HCT116 (cell line): ENCODE measurements around the gene TSHZ1. TPM values are rescaled to one million over a fixed set of nuclear protein-coding genes. Genes with fewer than 3 reads are reported as not detected.

ENCODE experiments used
- ATAC-seq: fragments of 200-7000 bp; cut with Tn5 transposase; 2 replicates; pipeline ENCODE4 v1.9.1; 2020; ENCODE audit warnings: mild to moderate bottlenecking, moderate library complexity
- BruUV-seq: library from RNA; stranded (reverse); fragments of 400-500 nt; replicated peaks from 2 replicates; lab custom pipeline; 2021; lab: Mats Ljungman, UMichigan
- CTCF ChIA-PET: fragments of 300-600 bp; sonication (Branson Sonifier 250); formaldehyde crosslinking; loops from one replicate; lab custom pipeline; 2021; ENCODE audit warnings: antibody characterized with exemption; lab: Charles Lee
- POLR2A ChIA-PET: fragments of 300-600, 350-600 bp; sonication (Branson Sonifier 250); formaldehyde crosslinking; loops from one replicate; lab custom pipeline; 2021; ENCODE audit warnings: antibody characterized with exemption; lab: Charles Lee
- RAD21 ChIA-PET, 2 experiments: fragments of 300-600 bp; sonication (Branson Sonifier 250); formaldehyde crosslinking; loops; one replicate each; lab custom pipeline; 2023; ENCODE audit warnings: low total read pairs in 2 of 2; ENCODE audit not compliant: uncharacterized antibody in 2 of 2, unreplicated experiment in 2 of 2, low non-redundant PET in 1 of 2; lab: Charles Lee
- DNase-seq: peaks from one replicate; pipeline ENCODE4 v3.0.0-alpha.2; 2010; ENCODE audit warnings: low read depth, low spot score
- H2AFZ ChIP-seq: fragments of 200-600 bp; shearing (Covaris generic), sonication (generic); 2 replicates; pipeline ENCODE4 v1.6.1; 2017; ENCODE audit warnings: low read depth, mixed run types, mixed read lengths, antibody characterized with exemption, low read length; ENCODE audit not compliant: poor library complexity, severe bottlenecking
- H3K27ac ChIP-seq: 2 replicates; pipeline ENCODE4 v1.5.1; 2012; ENCODE audit warnings: low read depth, low read length
- H3K27me3 ChIP-seq: fragments of 200-600 bp; sonication (generic); 2 replicates; pipeline ENCODE4 v1.6.1; 2016; ENCODE audit warnings: mixed run types, low read length, mixed read lengths; ENCODE audit not compliant: insufficient read depth
- H3K36me3 ChIP-seq, 2 experiments: fragments of 200-500 bp in 1 of 2; fragments of 200-600 bp in 1 of 2; sonication (Bioruptor generic) in 1 of 2; sonication (generic) in 1 of 2; 2 replicates each; pipeline versions ENCODE4 v1.5.1 to v1.6.1; 2014 to 2016; ENCODE audit warnings: low read length in 2 of 2, inconsistent platforms in 1 of 2, mixed read lengths in 1 of 2, mixed run types in 1 of 2; ENCODE audit not compliant: insufficient read depth in 2 of 2, control insufficient read depth in 1 of 2
- H3K4me1 ChIP-seq, 2 experiments: fragments of 200-600 bp in 1 of 2; sonication (generic) in 1 of 2; 2 replicates each; pipeline versions ENCODE4 v1.5.1 to v1.6.1; 2012 to 2017; ENCODE audit warnings: low read length in 2 of 2, inconsistent platforms in 1 of 2, mild to moderate bottlenecking in 1 of 2, mixed read lengths in 1 of 2, mixed run types in 1 of 2, moderate library complexity in 1 of 2; ENCODE audit not compliant: insufficient read depth in 2 of 2, control insufficient read depth in 1 of 2
- H3K4me2 ChIP-seq: fragments of 200-600 bp; sonication (generic); 2 replicates; pipeline ENCODE4 v1.6.1; 2017; ENCODE audit warnings: mixed run types, low read length, mixed read lengths
- H3K4me3 ChIP-seq, 2 experiments: fragments of 200-600 bp in 1 of 2; sonication (generic) in 1 of 2; replicated peaks in 1 of 2; 2 replicates each; pipeline ENCODE4 v1.5.1; 2011 to 2016; ENCODE audit warnings: low read length in 2 of 2, control low read depth in 1 of 2, low read depth in 1 of 2, mild to moderate bottlenecking in 1 of 2, mixed read lengths in 1 of 2, mixed run types in 1 of 2
- H3K79me2 ChIP-seq: fragments of 200-600 bp; sonication (generic); 2 replicates; pipeline ENCODE4 v1.6.1; 2017; ENCODE audit warnings: mild to moderate bottlenecking, mixed run types, low read length, moderate library complexity, mixed read lengths; ENCODE audit not compliant: insufficient read depth
- H3K9ac ChIP-seq: fragments of 200-600 bp; sonication (generic); 2 replicates; pipeline ENCODE4 v1.6.1; 2016; ENCODE audit warnings: low read length, mixed read lengths
- H3K9me2 ChIP-seq: fragments of 200-600 bp; sonication (generic), shearing (Covaris generic); 2 replicates; pipeline ENCODE4 v1.6.1; 2017; ENCODE audit warnings: mixed run types, mild to moderate bottlenecking, moderate library complexity; ENCODE audit not compliant: insufficient read depth
- H3K9me3 ChIP-seq, 2 experiments: fragments of 200-500 bp in 1 of 2; fragments of 200-600 bp in 1 of 2; sonication (Bioruptor generic) in 1 of 2; sonication (generic) in 1 of 2; 2 replicates each; pipeline ENCODE4 v1.6.1; 2014 to 2017; ENCODE audit warnings: low read length in 2 of 2, mixed read lengths in 2 of 2, inconsistent platforms in 1 of 2, low read depth in 1 of 2, mild to moderate bottlenecking in 1 of 2, mixed run types in 1 of 2, moderate library complexity in 1 of 2; ENCODE audit not compliant: control insufficient read depth in 1 of 2, insufficient read depth in 1 of 2
- H4K20me1 ChIP-seq: fragments of 200-600 bp; sonication (generic), shearing (Covaris generic); 2 replicates; pipeline ENCODE4 v1.6.1; 2017; ENCODE audit warnings: mixed run types, mild to moderate bottlenecking, moderate library complexity; ENCODE audit not compliant: insufficient read depth
- ATF3 ChIP-seq: IDR thresholded peaks from 2 replicates; pipeline ENCODE4 v1.6.1; 2012
- CEBPB ChIP-seq: IDR thresholded peaks from 2 replicates; pipeline ENCODE4 v1.6.1; 2012; ENCODE audit warnings: low read depth
- CTCF ChIP-seq, 3 experiments: fragments of 200-600 bp in 1 of 3; sonication (generic) in 1 of 3; IDR thresholded peaks in 2 of 3; conservative IDR thresholded peaks in 1 of 3; 2 replicates each; pipeline ENCODE4 v1.5.1; 2012 to 2017; ENCODE audit warnings: low read depth in 2 of 3, low read length in 2 of 3, antibody characterized with exemption in 1 of 3, borderline replicate concordance in 1 of 3, control low read depth in 1 of 3, mild to moderate bottlenecking in 1 of 3, mixed read lengths in 1 of 3, mixed run types in 1 of 3, moderate library complexity in 1 of 3; ENCODE audit not compliant: insufficient read depth in 1 of 3
- EGR1 ChIP-seq: IDR thresholded peaks from 2 replicates; pipeline ENCODE4 v1.6.1; 2012; ENCODE audit warnings: low read depth
- ELF1 ChIP-seq: IDR thresholded peaks from 2 replicates; pipeline ENCODE4 v1.6.1; 2012; ENCODE audit warnings: low read depth, borderline replicate concordance
- EZH2phosphoT487 ChIP-seq: fragments of 200-600 bp; IDR thresholded peaks from 2 replicates; pipeline ENCODE4 v1.6.1; 2018; ENCODE audit warnings: antibody characterized with exemption, borderline replicate concordance
- FOSL1 ChIP-seq: IDR thresholded peaks from 2 replicates; pipeline ENCODE4 v1.6.1; 2012; ENCODE audit warnings: low read depth
- JUND ChIP-seq: IDR thresholded peaks from 2 replicates; pipeline ENCODE4 v1.6.1; 2012
- MAX ChIP-seq: IDR thresholded peaks from 2 replicates; pipeline ENCODE4 v1.6.1; 2012
- POLR2A ChIP-seq: IDR thresholded peaks from 2 replicates; pipeline ENCODE4 v1.7.0; 2011; ENCODE audit warnings: borderline replicate concordance; ENCODE audit not compliant: insufficient read depth, insufficient read length; ENCODE audit errors: extremely low read depth
- RAD21 ChIP-seq: IDR thresholded peaks from 2 replicates; pipeline ENCODE4 v1.6.1; 2012; ENCODE audit warnings: low read depth, mild to moderate bottlenecking
- REST ChIP-seq: IDR thresholded peaks from 2 replicates; pipeline ENCODE4 v1.6.1; 2012; ENCODE audit warnings: low read depth
- SIN3A ChIP-seq: IDR thresholded peaks from 2 replicates; pipeline ENCODE4 v1.6.1; 2012; ENCODE audit warnings: low read depth
- SRF ChIP-seq: IDR thresholded peaks from 2 replicates; pipeline ENCODE4 v1.6.1; 2012; ENCODE audit warnings: low read depth
- TCF7L2 ChIP-seq: IDR thresholded peaks from 2 replicates; pipeline ENCODE4 v1.7.0; 2011; ENCODE audit warnings: borderline replicate concordance, inconsistent platforms; ENCODE audit not compliant: insufficient read depth, insufficient read length; ENCODE audit errors: extremely low read depth
- ZBTB33 ChIP-seq: IDR thresholded peaks from 2 replicates; pipeline ENCODE4 v1.6.1; 2011; ENCODE audit warnings: mild to moderate bottlenecking, low read length, moderate library complexity; ENCODE audit not compliant: insufficient replicate concordance; ENCODE audit errors: extremely low read depth
- ZFX ChIP-seq: fragments of 450-650 bp; IDR thresholded peaks from 2 replicates; pipeline ENCODE4 v1.6.1; 2017
- intact Hi-C: fragments of 100-400 bp; cut with micrococcal nuclease; formaldehyde crosslinking; loops from 2 replicates; pipeline ENCODE4 v1.10.0; 2022
- total RNA-seq: library from RNA; stranded (reverse); gene quantifications from one replicate; pipeline ENCODE4 v1.2.1, GENCODE V29; 2021; ENCODE audit not compliant: unreplicated experiment

TSHZ1 gene
- total RNA-seq, 1 experiment from 2014 or later, result 5.7 TPM

GRCh38 chr18:75235896-75236295 is 25.3 kb downstream of the TSHZ1 start:
- Histone ChIP-seq H3K27ac (no peak overlapping the region), H2AFZ (no peak overlapping the region), H4K20me1 (no peaks in the 10 kb centered on the region), H3K4me1 (no peaks in the 10 kb centered on the region)
- TF ChIP-seq REST (no peak), ELF1 (no peak), EZH2phosphoT487 (no peak), SIN3A (no peak), ZBTB33 (no peak), TCF7L2 (no peak), ZFX (no peak), EGR1 (no peak), ATF3 (no peak), SRF (no peak), POLR2A (no peak), CEBPB (no peak), CTCF (IDR thresholded peaks at IDR 0.05 in 2 of 3, conservative IDR thresholded peaks at IDR 0.05 in 1 of 3; ENCODE audit: borderline replicate concordance in 1 of 3, insufficient read depth in 1 of 3, low read depth in 2 of 3, low read length in 2 of 3) (no peak), JUND (no peak), RAD21 (no peak), MAX (no peak), FOSL1 (no peak)
- TF ChIP-seq, all 23 proteins: peak for 0
- intact Hi-C loops, result no loop called here
- no peak overlapping the region for H3K9ac ChIP-seq
- no peaks in the 10 kb centered on the region for H3K79me2 ChIP-seq
- no peak for DNase-seq
- no TSS peak for BruUV-seq
- ChIA-PET POLR2A (no interaction called here), CTCF (no interaction called here), RAD21 (no interaction called here)
- H3K27me3 ChIP-seq, result no peaks in the 10 kb centered on the region
- H3K4me3 ChIP-seq, result no peak overlapping the region
- H3K36me3 ChIP-seq, result no peaks in the 10 kb centered on the region
- no peak overlapping the region for H3K4me2 ChIP-seq
- H3K9me3 ChIP-seq, result no peaks in the 10 kb centered on the region
- no peak for ATAC-seq
- no peaks in the 10 kb centered on the region for H3K9me2 ChIP-seq
